Ovary (tissue), 3 donors: ENCODE results near the gene TNFSF18.

Experiments
- CTCF ChIP-seq, 3 donors: fragments of 450-650 bp in 2 of 3; fragments of 200-600 bp in 1 of 3; IDR thresholded peaks; one replicate each; pipeline versions ENCODE4 v1.5.1 to v1.8.0; 2016 to 2022; ENCODE audit warnings: antibody characterized with exemption in 3 of 3, mild to moderate bottlenecking in 1 of 3
- EP300 ChIP-seq: sonication (generic); formaldehyde crosslinking; IDR thresholded peaks from one replicate; pipeline ENCODE4 v1.6.1; 2017; ENCODE audit warnings: antibody characterized with exemption
- POLR2A ChIP-seq: fragments of 450-650 bp; IDR thresholded peaks from one replicate; pipeline ENCODE4 v1.6.1; 2017; ENCODE audit warnings: antibody characterized with exemption, mild to moderate bottlenecking, moderate library complexity
- donor health status: DM: no; HTN: no; CAD: no.

GRCh38 chr1:172997941-172998361 is 52.8 kb downstream of the TNFSF18 start:
- TF ChIP-seq POLR2A = no peak
- no peak for TF ChIP-seq CTCF (IDR thresholded peaks at IDR 0.05)
- TF ChIP-seq EP300 = no peak
